HG03135 (cell line): ENCODE data around the gene SYT1.
A peak's percentile ranks its signal among the peaks of the same experiment; 100 is the strongest.

ENCODE experiments used
- ATAC-seq: cut with Tn5 transposase; IDR thresholded peaks from one replicate; pipeline ENCODE4 v1.9.1; 2021; ENCODE audit warnings: mild to moderate bottlenecking, moderate library complexity; ENCODE audit not compliant: unreplicated experiment

Gene SYT1

DNA sequence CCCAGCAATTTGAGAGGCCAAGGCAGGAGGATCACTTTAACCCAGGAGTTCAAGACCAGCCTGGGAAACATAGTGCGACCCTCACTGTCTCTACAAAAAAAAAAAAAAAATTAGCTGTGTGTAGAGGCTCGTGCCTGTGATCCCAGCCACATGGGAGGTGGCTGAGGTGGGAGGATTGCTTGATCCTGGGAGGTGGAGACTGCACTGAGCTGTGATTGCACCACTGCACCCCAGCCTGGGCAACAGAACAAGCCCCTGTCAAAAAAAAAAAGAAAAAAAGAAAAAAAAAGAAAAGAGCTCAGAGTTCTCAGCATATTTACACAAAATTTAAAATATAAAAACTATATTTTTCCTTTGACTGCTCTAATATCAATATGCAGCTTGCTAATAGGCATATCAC lies 260.8 kb downstream of the SYT1 start:
- ATAC-seq = no peak

DNA sequence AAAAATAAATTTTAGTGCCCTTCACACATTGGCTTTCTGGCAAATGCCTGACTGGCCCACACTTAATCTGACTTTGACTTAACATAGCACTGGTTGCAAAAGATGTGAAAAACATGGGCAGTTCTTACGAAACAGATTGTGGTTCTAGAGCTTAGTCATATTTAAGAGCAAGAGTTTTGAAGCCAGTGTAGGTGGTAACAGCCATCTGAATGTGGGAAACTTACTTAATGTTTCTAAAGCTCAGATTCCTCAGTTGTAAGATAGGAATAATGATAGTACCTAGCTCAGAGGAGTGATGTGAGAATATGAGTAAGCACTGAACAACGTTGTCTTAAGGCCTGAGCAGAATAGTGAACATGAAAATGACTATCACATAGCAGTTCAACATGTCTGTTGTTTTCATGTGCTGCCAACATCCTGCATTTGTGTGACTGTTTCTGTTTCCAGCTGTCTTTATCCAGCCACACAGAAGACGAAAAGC lies 262.7 kb downstream of the SYT1 start:
- peak; percentile 93 for ATAC-seq

DNA sequence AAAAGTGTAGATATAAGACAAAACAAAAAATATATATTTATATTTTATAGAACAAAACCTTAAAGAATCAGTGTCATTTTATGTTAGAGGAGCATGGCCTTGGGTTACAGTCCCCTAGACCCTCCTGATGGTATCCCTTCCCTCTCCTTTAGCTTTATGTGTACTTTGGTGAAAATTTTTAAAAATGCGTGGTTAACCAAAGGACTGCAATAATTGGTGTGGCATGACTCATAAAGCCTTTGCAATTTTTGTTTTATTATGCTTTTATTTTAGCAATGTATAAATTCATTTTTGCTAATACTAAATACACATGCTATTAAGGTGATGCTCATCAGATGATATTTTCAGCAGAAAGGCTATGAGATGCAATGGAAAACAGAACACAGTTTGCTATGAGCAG lies 264.4 kb downstream of the SYT1 start:
- ATAC-seq = no peak

DNA sequence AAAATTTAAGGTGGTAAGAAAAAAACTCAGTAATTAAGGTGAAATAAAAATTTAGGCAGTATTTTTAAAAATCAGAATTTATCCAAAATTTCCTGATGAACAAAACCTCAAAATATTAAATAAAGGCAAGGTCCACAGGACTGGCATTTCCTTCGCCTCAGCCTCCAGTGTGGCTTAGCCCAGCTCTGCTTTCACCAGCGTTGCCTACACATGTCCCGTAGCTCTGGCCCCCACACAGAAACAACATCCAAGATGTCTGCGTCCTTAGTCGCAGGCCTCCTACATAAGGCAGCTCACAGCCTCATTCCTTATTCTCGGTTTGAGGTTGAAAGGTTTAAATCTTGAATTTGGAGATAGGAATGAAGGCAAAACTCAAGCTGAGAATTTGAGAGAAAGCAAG lies 274.3 kb downstream of the SYT1 start:
- ATAC-seq = no peak

DNA sequence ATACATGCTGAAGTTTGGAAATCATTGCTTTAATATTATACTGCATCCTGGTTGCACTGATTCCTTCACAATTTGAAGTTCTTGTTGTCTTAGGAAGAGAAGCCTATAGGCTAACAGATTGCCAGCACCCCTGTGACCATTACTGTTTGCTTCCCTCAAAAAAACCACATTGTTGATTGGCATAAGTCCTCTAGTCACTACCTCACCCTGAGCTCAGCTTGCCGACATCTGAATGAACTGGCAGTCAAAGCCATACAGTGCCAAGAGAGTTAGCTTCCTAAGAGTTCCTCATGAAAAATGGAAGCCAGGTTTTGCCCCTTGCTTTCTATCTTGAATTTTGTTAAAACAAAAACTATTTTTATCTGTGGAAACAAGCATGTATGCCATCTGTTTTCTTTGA lies 276.1 kb downstream of the SYT1 start:
- ATAC-seq = no peak

DNA sequence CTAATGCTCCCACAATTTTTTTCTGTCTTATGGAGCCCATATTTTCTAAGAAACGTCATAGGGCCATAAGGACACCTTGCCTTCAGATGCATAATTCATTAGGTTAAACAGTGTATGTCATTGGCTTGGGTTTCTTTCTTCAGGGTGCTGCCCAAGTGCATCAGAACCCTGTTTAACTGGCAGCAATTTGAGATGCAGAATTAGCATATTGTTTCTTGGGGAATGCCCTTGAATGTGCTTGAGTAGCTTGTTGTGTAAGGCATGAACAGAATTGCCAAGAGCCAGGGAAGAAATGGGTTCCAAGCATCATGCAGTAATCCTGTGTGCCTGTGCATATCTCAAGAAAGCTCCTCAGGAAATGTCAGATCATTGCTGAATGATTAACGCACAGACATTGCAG lies 277.2 kb downstream of the SYT1 start:
- ATAC-seq = no peak

DNA sequence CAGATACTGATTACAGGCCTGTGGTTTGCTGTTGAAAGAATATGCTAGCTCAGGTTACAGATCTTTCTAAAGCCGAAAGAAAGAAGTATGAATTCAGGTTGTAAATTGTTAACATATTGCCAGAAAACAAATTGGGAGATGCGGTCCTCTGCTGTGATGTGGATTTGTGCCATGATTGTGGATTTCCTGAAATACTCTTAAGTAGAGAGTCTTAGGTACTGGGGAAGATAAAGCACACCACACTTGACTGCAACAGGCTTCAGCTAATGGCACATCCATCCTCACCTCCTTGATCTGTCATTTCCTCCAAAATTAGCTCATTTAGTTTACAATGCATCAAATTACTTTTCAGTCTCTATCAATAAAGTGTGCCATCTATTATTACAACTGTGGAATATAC lies 279.2 kb downstream of the SYT1 start:
- ATAC-seq = no peak

DNA sequence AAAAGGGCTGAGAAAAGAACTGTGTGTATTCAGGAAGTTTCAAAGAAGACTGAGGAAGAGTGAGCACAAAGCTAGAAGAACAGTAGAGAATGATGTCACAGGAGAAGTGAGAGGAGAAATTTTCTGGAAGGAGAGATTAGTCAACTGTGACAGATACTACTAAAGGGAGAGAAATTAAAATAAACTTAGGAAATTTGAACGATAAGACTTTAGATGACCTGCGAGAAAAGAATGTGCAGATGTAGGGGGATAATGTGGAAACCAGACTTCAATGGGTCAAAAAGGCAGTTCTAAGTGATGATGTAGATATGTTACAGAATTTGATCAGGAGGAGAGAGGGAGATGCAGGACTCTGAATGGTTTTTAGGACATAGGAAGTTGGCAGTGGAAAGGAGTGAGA lies 287.4 kb downstream of the SYT1 start:
- no peak for ATAC-seq

DNA sequence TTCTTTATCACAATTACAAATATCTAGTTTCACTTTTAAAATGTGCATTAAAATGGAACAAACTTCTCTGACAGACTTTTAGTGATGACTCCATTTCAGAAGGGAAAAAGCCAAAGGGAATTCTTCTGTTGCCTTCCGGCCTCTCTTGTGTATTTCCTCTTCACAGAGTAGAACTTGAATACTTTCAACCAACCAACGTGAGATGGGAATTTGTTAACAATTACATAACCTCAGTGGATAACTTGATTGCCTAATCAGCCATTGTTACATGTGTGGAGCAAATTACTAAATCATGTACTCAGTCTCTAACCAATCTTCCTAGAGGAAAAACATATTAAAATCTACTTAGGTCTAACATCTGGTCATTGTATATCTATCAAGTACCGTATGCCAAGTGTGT lies 291.1 kb downstream of the SYT1 start:
- ATAC-seq = no peak

DNA sequence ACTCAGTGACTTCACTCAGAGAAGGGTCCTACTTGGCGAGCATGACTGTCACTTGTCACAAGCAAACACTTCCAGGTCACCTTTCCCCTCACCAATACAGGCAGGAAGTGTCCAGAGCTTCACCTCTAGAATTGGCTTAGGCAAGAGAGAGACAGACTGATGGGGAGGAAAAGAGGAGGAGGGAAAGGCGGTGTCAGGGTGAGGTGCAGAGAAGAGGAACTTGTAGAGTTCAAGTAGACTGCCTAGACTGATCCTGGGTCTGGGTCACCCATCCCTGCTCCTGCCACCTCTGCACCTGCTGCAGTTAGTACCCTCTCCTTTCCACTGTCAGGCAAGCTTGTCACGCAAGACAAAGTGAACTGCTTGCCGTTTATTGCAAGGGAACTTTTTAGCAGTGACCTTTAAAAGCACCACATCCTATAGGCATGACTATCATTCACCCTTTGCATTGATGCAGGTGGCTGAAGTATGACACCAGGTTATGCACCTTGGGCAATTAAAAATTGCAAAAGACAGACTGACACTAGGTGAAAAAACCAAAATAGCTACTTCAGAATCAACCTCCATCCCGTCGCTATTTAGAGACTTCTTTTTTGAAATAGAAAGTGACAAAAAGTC lies 292.4 kb downstream of the SYT1 start:
- ATAC-seq = no peak

DNA sequence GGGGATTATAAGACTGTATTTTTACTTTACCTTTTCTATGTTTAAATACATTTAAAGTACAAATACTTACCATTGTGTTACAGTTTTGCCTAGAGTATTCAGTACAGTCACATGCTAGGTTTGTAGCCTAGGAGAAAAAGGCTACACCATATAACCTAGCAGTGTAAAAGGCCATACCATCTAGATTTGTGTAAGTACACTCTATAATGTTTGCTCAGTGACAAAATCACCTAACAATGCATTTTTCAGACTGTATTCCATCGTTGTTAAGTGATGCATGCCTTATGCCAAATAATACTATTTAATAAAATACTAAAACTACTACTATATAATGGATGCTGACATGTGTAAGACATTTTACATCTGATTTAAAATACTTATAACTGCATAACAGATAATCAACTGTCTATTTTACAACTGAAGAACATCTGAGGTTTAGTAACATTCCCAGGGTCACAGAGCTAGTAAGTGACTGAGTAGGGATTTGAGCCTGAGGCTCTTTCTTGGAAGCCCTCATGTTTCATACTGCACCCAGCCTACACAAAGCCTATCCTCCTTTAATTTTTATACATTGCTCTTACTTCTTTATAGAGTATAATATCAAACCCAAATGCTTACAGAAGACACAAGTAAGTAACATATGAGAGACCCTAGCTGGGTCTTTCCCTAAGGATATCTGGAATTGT lies 296.8 kb downstream of the SYT1 start:
- no peak for ATAC-seq

DNA sequence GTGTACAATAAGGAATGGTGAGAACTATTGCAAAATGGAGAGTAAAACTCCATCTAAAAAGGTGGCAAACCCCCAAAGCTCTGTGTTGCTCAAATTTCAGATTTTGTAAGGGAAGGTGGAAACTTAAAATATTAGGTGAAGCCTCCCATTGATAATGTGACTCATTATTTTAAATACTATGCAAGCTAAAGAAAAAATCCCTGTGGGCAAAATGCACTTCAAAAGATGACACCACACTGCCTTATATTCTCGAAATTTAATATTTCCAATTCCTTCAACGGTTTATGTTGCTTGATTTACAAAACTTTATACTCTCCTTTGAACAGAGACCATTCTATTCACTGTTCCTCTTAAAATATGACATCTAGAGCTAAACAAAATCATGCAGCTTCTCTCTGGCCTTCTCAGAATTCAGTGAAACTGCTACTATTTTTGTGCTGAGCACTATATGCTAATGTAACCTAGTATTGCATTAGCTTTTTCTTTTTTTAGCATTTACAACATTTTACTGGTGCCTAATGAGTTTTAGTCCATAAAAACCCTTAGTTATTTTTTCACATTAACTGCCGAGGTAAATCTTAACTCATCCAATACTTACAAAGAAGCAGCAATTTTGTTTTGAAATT lies 297.7 kb downstream of the SYT1 start:
- ATAC-seq = no peak

DNA sequence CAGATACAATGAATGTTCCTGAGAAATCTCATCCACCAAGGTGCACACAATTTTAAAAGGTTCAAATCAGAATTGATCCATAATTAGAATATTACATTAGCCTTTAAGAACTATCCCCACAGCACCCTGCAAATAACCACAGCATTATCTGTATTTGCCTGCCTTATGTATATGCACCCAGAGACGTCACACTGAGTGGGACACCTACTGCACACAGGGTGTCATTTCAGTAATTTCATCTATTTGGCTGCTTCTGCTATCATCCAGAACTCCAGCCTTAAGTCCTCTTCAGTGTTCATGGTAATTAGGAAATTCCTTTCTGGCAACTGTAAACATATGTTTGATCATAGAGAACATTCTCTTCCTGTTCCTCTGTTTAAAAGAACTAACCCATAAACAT lies 298.4 kb downstream of the SYT1 start:
- ATAC-seq = no peak

DNA sequence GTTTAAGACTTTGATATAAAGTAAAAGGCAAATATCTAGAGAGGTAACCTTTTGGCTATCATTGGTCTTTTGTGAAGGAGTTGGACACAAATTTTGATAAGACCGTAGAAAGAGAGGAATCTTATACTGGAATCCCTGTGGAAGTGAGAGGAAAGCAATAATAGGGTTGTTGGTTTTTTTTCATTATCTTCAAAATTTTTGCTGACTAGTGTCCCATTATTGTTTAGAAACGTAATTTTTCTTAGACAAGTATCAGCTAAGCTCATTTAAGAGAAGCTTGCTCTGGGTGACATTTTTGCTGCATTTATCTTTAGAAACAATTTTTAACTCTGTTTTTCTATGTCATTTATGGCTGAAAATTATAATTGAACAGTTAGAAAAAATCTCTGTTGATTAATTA lies 300.3 kb downstream of the SYT1 start:
- ATAC-seq = no peak

DNA sequence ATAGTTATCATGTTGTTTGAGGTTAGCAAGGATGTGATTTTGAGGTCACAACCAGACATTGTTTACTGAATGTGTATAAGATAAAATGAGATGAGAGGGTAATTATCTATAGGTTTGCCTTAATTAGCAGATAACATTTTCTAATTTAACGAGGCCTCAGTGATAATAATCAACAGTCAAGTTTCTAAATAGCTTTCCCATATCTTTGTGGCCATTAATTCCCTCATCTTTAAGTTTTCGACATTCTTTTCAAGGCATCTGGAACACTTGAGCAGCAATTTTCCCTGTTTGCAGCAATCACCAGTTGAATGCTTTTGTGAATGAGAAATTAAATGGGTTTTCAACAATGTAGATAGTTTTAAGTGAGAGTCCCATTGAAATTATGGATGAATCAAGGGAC lies 304.1 kb downstream of the SYT1 start:
- no peak for ATAC-seq

DNA sequence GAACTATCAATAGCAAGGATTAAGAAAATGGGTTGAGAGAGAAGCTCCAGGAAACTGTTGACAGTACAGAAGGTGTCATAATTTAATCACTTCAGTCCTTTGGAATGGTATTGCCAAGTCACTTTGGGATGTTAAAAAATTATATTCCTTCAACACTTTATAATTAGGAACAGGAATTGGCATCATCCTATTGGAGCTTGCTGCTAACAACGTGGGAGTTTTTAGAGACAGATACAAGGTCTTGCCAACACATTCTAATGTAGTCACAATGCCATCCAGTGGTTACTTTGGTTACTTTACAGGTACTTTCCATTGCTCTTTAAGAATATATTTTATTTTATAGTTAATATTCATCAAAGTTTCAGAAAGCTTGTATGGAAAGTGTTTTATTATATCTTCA lies 310.1 kb downstream of the SYT1 start:
- peak; percentile 92 for ATAC-seq

DNA sequence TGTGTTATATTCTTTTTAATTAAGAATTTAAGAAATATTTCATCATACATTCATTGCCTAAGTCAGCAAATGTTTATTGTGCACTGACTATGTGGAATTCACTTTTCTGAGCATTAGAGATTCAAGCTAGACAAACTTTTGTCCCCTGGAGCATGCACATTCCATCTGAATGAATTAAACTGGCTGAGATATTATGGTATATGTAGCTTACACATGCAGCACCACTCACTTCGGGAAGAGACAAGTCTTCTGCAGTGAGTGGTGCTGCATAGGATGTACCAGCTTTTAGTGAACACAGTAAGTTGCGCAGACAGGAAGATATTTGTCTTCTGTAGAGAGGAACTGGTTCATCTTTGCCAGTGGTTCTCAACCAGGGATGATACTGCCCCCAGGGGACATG lies 318.4 kb downstream of the SYT1 start:
- ATAC-seq = no peak

DNA sequence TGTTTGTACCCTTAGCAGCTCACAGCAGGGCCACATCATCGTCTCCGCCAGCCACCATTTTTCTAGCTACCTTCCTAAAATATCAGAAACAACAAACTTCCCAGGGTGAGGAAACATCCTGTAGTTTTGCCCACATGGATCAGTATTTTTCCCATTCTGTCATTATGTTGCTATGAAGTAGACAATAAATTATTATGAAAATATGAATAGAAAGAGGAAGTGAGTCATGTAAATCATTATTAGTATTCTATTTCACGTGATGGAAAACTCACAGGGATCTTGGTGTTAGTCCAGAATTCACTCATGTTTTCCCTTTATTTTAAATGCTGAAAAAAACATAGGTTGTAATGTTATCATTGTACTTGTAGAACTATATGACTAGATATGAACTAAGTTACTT lies 319.4 kb downstream of the SYT1 start:
- no peak for ATAC-seq

DNA sequence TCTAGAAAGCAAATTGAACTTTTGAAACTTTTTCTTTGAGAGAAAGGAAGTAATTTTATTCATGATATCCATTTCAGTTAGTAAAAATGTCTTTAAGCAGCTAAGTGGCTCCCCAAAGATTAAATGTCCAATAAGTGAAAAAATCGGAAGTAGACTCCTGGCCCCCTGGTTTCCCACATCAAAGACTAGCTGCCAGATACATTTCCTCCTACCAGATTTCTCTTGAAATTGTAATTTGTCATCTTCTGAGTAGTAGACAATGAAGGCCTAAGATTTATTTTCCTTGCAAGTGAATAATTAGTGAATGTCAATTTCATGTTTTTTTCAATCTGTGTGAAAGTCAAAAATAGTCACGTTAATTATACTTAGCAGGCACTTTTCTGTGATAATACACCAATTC lies 321.9 kb downstream of the SYT1 start:
- no peak for ATAC-seq

DNA sequence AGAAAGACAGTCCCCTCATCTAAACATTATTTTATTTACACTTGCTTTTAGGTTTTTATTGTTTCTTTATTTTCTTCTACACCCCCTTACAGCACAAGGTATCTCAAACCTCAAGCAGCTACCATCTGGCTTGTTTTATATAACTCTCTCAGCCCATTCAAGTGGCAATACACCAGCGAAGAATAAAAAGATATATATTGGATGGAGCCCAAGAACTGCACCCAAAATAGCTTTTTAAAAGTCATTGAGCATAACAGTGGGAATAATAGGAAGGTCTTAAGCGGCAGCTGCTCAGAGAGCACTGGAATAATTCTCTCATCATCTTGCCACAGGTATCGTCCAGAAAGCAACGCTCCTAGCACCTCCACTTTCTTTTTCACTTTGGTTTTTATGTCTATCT lies 322.5 kb downstream of the SYT1 start:
- ATAC-seq = no peak

DNA sequence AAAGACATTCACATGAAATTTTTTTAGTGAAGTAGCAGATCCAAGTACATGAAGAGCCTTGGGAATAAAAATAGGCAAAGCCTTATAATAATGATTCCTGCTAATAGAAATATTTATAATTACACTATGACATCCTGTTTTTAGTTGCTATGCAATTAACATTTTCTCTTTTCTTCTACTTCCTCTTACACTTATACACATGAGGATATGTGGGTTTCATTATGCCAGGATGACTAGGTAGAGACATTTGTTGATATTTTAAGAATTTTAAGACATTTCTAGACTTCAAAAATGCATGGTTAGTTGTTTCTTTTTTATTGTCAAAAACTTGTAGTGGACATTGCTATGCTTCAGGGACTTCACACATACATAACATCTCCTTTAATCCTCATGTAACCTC lies 326.8 kb downstream of the SYT1 start:
- ATAC-seq = no peak

DNA sequence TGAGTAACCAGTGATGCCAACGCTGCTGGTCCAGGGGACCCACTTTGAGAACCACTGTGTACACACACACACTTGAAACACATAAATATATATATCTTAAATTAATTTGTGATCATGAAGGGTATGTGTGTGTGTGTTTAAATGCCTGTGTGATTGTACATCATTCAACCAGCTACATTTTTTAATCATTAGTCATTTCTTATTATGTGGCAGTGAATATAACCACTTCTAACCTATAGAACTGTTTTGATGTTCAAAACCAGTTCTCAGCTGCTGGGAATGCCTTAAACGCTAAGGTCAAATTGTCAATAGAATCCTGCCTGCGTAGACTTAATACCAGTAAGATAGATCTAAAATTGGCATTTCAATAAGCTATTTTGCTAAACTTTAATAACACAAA lies 330.0 kb downstream of the SYT1 start:
- no peak for ATAC-seq

DNA sequence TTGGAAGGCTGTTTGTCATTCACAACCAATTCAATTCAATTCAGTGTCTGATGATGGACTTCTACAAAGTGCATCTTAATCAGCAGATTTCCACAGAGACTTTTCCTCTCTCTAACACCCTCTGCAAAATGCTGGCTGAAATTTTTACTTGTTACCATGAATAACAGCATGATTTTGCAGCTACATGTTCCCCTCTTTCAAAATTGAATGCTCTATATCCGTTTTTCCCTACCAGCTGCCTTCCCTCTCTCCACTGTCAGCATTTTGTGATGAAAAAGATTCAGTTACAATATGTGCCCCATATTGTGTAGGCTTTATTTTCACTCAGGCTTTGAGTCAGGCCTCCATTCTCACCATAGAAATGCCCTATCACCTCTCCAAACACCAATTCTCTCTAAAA lies 334.6 kb downstream of the SYT1 start:
- ATAC-seq = no peak
